Right lobe of liver (tissue), 6 donors: ENCODE data around the gene SLC25A23. TPM values are rescaled to one million over a fixed set of nuclear protein-coding genes. Genes with fewer than 3 reads are reported as not detected.

Experiments used
- ATAC-seq, 4 donors: fragments of 200-7000 bp; cut with Tn5 transposase; one replicate each; pipeline ENCODE4 v1.9.1; 2020; ENCODE audit warnings: mild to moderate bottlenecking in 4 of 4, moderate library complexity in 4 of 4
- DNase-seq, 3 donors: peaks; one replicate each; pipeline ENCODE4 v3.0.0-alpha.2; 2020
- H3K27ac ChIP-seq, 3 donors: fragments of 200-600 bp; one replicate each; pipeline ENCODE4 v1.8.0; 2022
- H3K27me3 ChIP-seq, 2 donors: fragments of 200-600 bp; one replicate each; pipeline ENCODE4 v1.8.0; 2022
- H3K36me3 ChIP-seq, 4 donors: fragments of 200-600 bp; sonication (generic) in 1 of 4; one replicate each; pipeline versions ENCODE4 v1.5.1 to v1.8.0; 2017 to 2022; ENCODE audit warnings: control low read depth in 1 of 4
- H3K4me1 ChIP-seq, 4 donors: fragments of 200-600 bp; sonication (generic) in 1 of 4; one replicate each; pipeline versions ENCODE4 v1.5.1 to v1.8.0; 2017 to 2022; ENCODE audit warnings: control low read depth in 1 of 4
- H3K4me3 ChIP-seq, 3 donors: fragments of 200-600 bp; one replicate each; pipeline ENCODE4 v1.8.0; 2022
- H3K9me3 ChIP-seq, 4 donors: fragments of 200-600 bp; sonication (generic) in 1 of 4; one replicate each; pipeline versions ENCODE4 v1.5.1 to v1.8.0; 2017 to 2022; ENCODE audit warnings: control low read depth in 1 of 4
- CTCF ChIP-seq, 4 donors: fragments of 200-600 bp in 3 of 4; fragments of 450-650 bp in 1 of 4; IDR thresholded peaks; one replicate each; pipeline versions ENCODE4 v1.5.1 to v1.8.0; 2016 to 2022; ENCODE audit warnings: antibody characterized with exemption in 4 of 4, mild to moderate bottlenecking in 2 of 4
- POLR2A ChIP-seq: fragments of 450-650 bp; IDR thresholded peaks from one replicate; pipeline ENCODE4 v1.6.1; 2017; ENCODE audit warnings: antibody characterized with exemption, mild to moderate bottlenecking
- WGBS: methylation state at CpG from one replicate; pipeline ENCODE4 v1.1.6; 2018; ENCODE audit warnings: low coverage, low lambda C conversion rate; ENCODE audit not compliant: insufficient coverage; ENCODE audit errors: missing lambda C conversion rate; 5-methylcytosine and 5-hydroxymethylcytosine counted together
- intact Hi-C, 2 donors: fragments of 100-400 bp; cut with DNase I; formaldehyde crosslinking; loops; one replicate each; pipeline versions ENCODE4 v1.11.2 to v1.14.1; 2022
- total RNA-seq, 6 experiments: library from RNA; depleted of rRNA in 2 of 6; stranded (reverse); fragments of >200 nt in 2 of 6; fragmentation: NEBNext Ultra II Directional in 3 of 6; extraction: Animal tissue kit (Norgen Biotek cat#: 25700) in 3 of 6; gene quantifications; one replicate each; pipeline versions ENCODE4 v1.1.0 to v1.2.4, GENCODE V29; 2016 to 2023
- donor health status: DM: no; HTN: yes; CAD: no.
- donor health status: DM: no; HTN: no; CAD: no.
- donor health status: DM: no; HTN: no; CAD: no.
- donor health status: DM: no; HTN: yes; CAD: no.
- donor health status: DM: no; HTN: yes; CAD: no.

The SLC25A23 gene
- total RNA-seq, 6 experiments from 2014 or later: 23.3 to 50.0 (median 30.0) TPM

- WGBS: 61% methylated on average over 2 of the region's 20 CpGs
These were observed 38.2 kb downstream of the SLC25A23 start for GRCh38 chr19:6421075-6422014.

GRCh38 chr19:6418562-6418932 lies 41.0 kb downstream of the SLC25A23 start:
- no peak overlapping the region for H3K27ac ChIP-seq
- no peak for DNase-seq

More at GRCh38 chr19:6421075-6422014, 38.2 kb downstream of the SLC25A23 start:
- Histone ChIP-seq H3K27ac (no peak overlapping the region), H3K4me1 (peaks cover 0 to 18% (median 2%) of the 10 kb centered on the region in 4 donors), H3K9me3 (no peaks in the 10 kb centered on the region), H3K36me3 (peaks cover 9 to 47% (median 25%) of the 10 kb centered on the region in 4 donors), H3K4me3 (no peak overlapping the region), H3K27me3 (no peaks in the 10 kb centered on the region)
- ATAC-seq (no peak), DNase-seq (no peak)
- intact Hi-C loops: no loop called here
- no peak for TF ChIP-seq POLR2A
- no peak for TF ChIP-seq CTCF (IDR thresholded peaks at IDR 0.05)

DNA sequence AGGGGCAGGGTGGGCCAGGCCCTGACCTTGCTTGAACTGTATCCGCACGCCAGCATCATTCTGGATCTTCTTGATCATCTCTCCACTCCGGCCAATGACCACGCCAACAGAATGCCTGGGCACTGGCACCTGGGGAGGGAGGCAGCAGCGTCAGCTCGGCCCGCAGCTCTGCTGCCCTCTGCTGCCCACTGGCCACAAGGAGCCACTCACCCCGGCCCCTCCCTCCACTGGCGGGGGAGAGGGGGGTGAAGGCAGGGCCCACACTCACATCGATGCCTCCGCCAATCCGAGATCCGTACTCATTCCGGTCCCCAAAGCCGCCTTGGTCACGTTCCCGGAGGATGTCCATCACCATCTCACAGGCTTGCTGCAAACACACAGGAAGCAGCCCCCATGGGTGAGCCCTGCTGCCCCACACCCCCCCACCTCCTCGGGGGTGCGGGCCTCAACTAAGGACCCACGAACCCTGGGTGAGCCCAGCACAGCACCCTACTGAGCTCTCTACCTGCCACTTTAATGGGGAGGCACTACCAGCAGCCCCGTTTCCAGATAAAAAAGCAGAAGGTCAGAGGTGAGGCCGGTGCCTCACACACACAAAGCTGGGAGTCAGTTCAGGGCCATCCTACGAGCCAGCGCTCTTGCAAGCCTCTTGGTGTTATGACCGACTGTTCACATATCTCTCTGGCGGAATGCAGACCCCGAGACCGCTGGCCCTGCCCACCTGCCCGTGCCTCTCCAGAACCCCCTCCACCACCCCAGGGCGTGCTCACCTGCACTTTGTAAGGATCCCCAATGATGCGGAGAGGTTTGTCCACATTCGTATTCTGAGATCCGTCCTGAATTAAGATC lies 41.7 kb downstream of the SLC25A23 start:
- Histone ChIP-seq H3K4me3 (no peak overlapping the region), H3K4me1 (peaks cover 0 to 6% (median 0%) of the 10 kb centered on the region in 4 donors), H3K9me3 (no peaks in the 10 kb centered on the region), H3K27me3 (no peaks in the 10 kb centered on the region), H3K27ac (no peak overlapping the region), H3K36me3 (peaks cover 9 to 71% (median 37%) of the 10 kb centered on the region in 4 donors)
- TF ChIP-seq POLR2A (no peak), CTCF (IDR thresholded peaks at IDR 0.05) (peak; percentile 14 to 43 (median 32))
- intact Hi-C loops: no loop called here
- 80% methylated on average over 7 of the region's 33 CpGs for WGBS
- DNase-seq (no peak), ATAC-seq (peak; percentile 34 to 66 (median 54))

More at GRCh38 chr19:6418562-6418932, 41.0 kb downstream of the SLC25A23 start:
- intact Hi-C loops: no loop called here
- peaks cover 0 to 11% (median 0%) of the 10 kb centered on the region in 4 donors for H3K4me1 ChIP-seq
- H3K27me3 ChIP-seq: no peaks in the 10 kb centered on the region
- H3K9me3 ChIP-seq: no peaks in the 10 kb centered on the region
- TF ChIP-seq CTCF (IDR thresholded peaks at IDR 0.05) (no peak), POLR2A (no peak)
- peaks cover 9 to 71% (median 37%) of the 10 kb centered on the region in 4 donors for H3K36me3 ChIP-seq
- WGBS: 93% methylated on average over 3 of the region's 19 CpGs
- H3K4me3 ChIP-seq: no peak overlapping the region
- ATAC-seq: no peak

DNA sequence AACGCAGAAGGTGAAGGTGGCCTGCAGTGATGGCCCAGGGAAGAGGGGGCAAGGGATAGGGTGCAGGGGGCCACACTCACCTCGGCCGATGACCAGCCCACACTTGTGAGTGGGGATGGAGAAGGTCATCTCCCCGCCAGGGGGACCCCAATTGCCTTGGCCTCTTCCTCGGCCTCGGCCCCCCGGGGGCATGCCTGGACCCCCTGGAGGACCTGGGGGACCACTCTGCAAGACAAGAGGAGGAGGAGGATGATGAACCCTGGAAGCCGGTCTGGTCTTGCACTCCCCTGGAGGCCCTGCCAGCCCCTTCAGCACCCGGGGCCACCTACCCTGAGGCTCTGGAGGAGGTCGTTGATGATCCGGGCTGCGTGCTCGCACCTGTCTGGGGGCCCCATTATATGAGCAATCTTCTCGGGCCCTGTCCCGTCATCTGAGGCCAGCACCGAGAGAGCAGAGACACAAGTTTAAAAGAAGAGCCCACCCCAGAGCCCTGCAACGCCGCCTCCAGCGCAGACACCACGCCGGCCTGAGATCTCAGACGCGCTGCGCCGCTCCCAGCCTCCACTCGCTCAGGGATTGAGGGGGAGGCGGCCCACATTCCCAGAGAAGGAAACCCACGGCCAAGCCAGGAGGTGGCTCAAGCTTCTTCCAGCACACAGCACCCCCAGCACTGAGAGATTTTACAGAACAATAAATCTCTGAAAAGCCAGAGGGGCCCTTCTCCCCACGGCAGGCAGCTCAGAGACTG lies 42.8 kb downstream of the SLC25A23 start:
- no peak overlapping the region for H3K4me3 ChIP-seq
- no peaks in the 10 kb centered on the region for H3K9me3 ChIP-seq
- peaks cover 9 to 71% (median 37%) of the 10 kb centered on the region in 4 donors for H3K36me3 ChIP-seq
- intact Hi-C loops: no loop called here
- DNase-seq (no peak), ATAC-seq (no peak)
- 91% methylated on average over 7 of the region's 29 CpGs for WGBS
- TF ChIP-seq POLR2A (no peak), CTCF (IDR thresholded peaks at IDR 0.05) (no peak)
- H3K4me1 ChIP-seq: no peaks in the 10 kb centered on the region
- no peak overlapping the region for H3K27ac ChIP-seq
- no peaks in the 10 kb centered on the region for H3K27me3 ChIP-seq
